ENCODE measurements around the gene PRAMEF14.
"Not testable (repeated sequence)": the region's sequence is repeated elsewhere in the genome, so short reads cannot be mapped to it uniquely, and the experiment has no call there.

DNA sequence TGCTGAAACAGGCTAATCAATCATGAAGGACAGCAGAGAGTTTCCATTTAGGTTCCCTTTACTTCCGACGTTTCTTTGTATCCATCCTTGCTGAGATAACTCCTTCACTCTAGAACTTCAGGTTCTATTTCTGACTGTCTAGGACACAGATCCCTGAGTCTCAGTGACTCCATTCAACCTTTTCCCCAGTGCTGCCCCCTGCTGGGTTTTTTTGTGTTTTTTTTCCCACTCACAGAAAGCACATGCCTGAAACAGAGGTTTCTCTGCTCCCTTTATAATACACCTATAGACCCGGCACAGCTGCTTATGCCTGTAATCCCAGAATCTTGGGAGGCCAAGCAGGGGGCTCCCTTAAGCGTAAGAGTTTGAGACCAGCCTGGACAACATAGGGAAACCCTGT lies 21.6 kb upstream of the PRAMEF14 start:
- TF ChIP-seq, protein P1, sequence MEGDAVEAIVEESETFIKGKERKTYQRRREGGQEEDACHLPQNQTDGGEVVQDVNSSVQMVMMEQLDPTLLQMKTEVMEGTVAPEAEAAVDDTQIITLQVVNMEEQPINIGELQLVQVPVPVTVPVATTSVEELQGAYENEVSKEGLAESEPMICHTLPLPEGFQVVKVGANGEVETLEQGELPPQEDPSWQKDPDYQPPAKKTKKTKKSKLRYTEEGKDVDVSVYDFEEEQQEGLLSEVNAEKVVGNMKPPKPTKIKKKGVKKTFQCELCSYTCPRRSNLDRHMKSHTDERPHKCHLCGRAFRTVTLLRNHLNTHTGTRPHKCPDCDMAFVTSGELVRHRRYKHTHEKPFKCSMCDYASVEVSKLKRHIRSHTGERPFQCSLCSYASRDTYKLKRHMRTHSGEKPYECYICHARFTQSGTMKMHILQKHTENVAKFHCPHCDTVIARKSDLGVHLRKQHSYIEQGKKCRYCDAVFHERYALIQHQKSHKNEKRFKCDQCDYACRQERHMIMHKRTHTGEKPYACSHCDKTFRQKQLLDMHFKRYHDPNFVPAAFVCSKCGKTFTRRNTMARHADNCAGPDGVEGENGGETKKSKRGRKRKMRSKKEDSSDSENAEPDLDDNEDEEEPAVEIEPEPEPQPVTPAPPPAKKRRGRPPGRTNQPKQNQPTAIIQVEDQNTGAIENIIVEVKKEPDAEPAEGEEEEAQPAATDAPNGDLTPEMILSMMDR (IDR thresholded peaks at IDR 0.05; ENCODE audit: insufficient read depth, low read depth, low read length) = not testable (repeated sequence)
- TF ChIP-seq EZH2 (IDR thresholded peaks at IDR 0.05; ENCODE audit: insufficient read depth, low read length) = not testable (repeated sequence)
